GM19397 (cell line): ENCODE results near the gene EIF2D.

Experiments used
- ATAC-seq: cut with Tn5 transposase; IDR thresholded peaks from one replicate; pipeline ENCODE4 v1.9.1; 2021; ENCODE audit warnings: mild to moderate bottlenecking, moderate library complexity; ENCODE audit not compliant: unreplicated experiment

Gene EIF2D

GRCh38 chr1:206573762-206574161 lies 38.5 kb downstream of the EIF2D start:
- no peak for ATAC-seq

GRCh38 chr1:206573319-206573718 lies 38.9 kb downstream of the EIF2D start:
- no peak for ATAC-seq

GRCh38 chr1:206572835-206573234 lies 39.4 kb downstream of the EIF2D start:
- no peak for ATAC-seq

- no peak for ATAC-seq
Observed at GRCh38 chr1:206570529-206570928, 41.7 kb downstream of the EIF2D start.

- ATAC-seq, result no peak
Observed at GRCh38 chr1:206569556-206569955, 42.7 kb downstream of the EIF2D start.

GRCh38 chr1:206568779-206569352 lies 43.4 kb downstream of the EIF2D start:
- no peak for ATAC-seq

- no peak for ATAC-seq
Observed at GRCh38 chr1:206568256-206568655, 44.0 kb downstream of the EIF2D start.

- no peak for ATAC-seq
Observed at GRCh38 chr1:206566999-206567398, 45.3 kb downstream of the EIF2D start.

GRCh38 chr1:206565995-206566394 lies 46.3 kb downstream of the EIF2D start:
- ATAC-seq, result no peak

GRCh38 chr1:206563367-206564207 lies 48.7 kb downstream of the EIF2D start:
- ATAC-seq, result peak; percentile 19

GRCh38 chr1:206560007-206560716 lies 52.1 kb downstream of the EIF2D start:
- no peak for ATAC-seq

GRCh38 chr1:206559672-206559995 lies 52.6 kb downstream of the EIF2D start:
- ATAC-seq, result no peak

- no peak for ATAC-seq
Observed at GRCh38 chr1:206558794-206559671, 53.2 kb downstream of the EIF2D start.

GRCh38 chr1:206557636-206558473 lies 54.4 kb downstream of the EIF2D start:
- no peak for ATAC-seq

- peak; percentile 58 for ATAC-seq
Observed at GRCh38 chr1:206556750-206557635, 55.3 kb downstream of the EIF2D start.

GRCh38 chr1:206556047-206556749 lies 56.1 kb downstream of the EIF2D start:
- ATAC-seq, result no peak

GRCh38 chr1:206555473-206555935 lies 56.8 kb downstream of the EIF2D start:
- ATAC-seq, result no peak

GRCh38 chr1:206554701-206555472 lies 57.4 kb downstream of the EIF2D start:
- no peak for ATAC-seq
